Esophagus (tissue), 2 donors: ENCODE data around the gene NAPSA. TPM values are rescaled to one million over a fixed set of nuclear protein-coding genes. Genes with fewer than 3 reads are reported as not detected.

ENCODE experiments used
- H3K27ac ChIP-seq, 2 donors: one replicate each; pipeline ENCODE4 v1.5.1; 2013; ENCODE audit warnings: low read depth in 2 of 2, mild to moderate bottlenecking in 2 of 2, inconsistent platforms in 1 of 2, low read length in 1 of 2, moderate library complexity in 1 of 2
- H3K27me3 ChIP-seq, 2 donors: one replicate each; pipeline ENCODE4 v1.6.1; 2013; ENCODE audit warnings: low read length in 2 of 2, control low read depth in 1 of 2, mild to moderate bottlenecking in 1 of 2; ENCODE audit not compliant: insufficient read depth in 2 of 2, control insufficient read depth in 1 of 2
- H3K36me3 ChIP-seq, 2 donors: one replicate each; pipeline ENCODE4 v1.6.1; 2013; ENCODE audit warnings: low read length in 1 of 2; ENCODE audit not compliant: control insufficient read depth in 2 of 2, insufficient read depth in 2 of 2
- H3K4me1 ChIP-seq, 2 donors: one replicate each; pipeline ENCODE4 v1.6.1; 2013; ENCODE audit warnings: low read length in 1 of 2; ENCODE audit not compliant: control insufficient read depth in 2 of 2, insufficient read depth in 2 of 2
- H3K4me3 ChIP-seq, 2 donors: one replicate each; pipeline ENCODE4 v1.5.1; 2013; ENCODE audit warnings: low read length in 2 of 2, mild to moderate bottlenecking in 2 of 2, low read depth in 1 of 2, moderate library complexity in 1 of 2
- H3K9me3 ChIP-seq, 2 donors: one replicate each; pipeline ENCODE4 v1.6.1; 2013; ENCODE audit warnings: mild to moderate bottlenecking in 2 of 2, low read depth in 1 of 2, low read length in 1 of 2, moderate library complexity in 1 of 2; ENCODE audit not compliant: control insufficient read depth in 2 of 2, insufficient read depth in 1 of 2
- WGBS, 2 donors: extraction: QIAGEN DNeasy Blood & Tissue Kit; methylation state at CpG; one replicate each; pipeline ENCODE4 v1.1.7; 2013; 5-methylcytosine and 5-hydroxymethylcytosine counted together
- polyA plus RNA-seq, 2 donors: library from polyadenylated mRNA; stranded (reverse); fragments of 200-250 nt; gene quantifications; one replicate each; pipeline ENCODE4 v1.2.3, GENCODE V29; 2013
- donor health status: healthy with polysubstance abuse.
- donor health status: Bipolar disorder and iron deficiency.

The NAPSA gene
- polyA plus RNA-seq, 2 donors = 0.28 to 1.5 TPM

DNA sequence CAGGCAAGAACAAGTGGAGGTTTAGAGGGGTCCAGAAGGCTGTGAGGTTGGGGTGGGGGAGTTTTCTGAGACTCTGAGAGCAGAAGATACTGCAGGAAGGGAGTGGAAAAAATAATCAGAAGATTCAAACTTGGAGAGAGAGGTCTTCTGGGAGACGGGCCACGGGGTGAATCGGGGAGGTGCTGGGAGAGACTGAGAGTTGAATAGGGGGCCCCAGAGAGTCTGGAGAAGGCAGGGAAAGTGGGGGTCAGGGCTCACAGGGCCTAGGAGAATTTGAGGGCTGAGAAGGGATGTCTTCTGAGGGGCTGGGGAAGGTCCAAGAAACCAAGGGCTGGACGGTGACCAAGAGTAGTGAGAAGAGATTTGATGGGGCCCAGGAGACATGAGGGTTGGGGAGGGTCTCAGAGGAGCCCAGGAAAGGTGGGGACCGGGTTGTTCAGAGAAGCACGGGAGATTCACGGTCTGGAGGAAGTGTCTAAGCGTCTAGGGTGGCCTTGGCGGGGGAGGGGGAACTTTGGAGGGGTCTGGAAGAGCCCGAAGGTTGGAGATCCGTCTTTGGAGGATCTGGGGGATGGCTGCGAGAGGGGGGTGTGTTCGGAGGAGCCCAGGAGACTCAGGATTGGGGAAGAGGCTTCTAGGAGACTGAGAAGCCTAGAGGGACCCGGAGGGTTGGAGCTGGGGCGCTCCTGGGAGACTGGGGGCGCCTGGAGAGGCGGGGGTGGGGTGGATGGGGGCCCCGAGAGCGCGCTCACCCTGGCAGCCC, 37.8 kb downstream of the NAPSA start:
- Histone ChIP-seq H3K36me3 (no peaks in the 10 kb centered on the region), H3K4me3 (peak overlapping the region in 1 of 2 donors; percentile 47), H3K4me1 (peaks cover 10 to 29% of the 10 kb centered on the region in 2 donors), H3K27me3 (peaks cover 5 to 21% of the 10 kb centered on the region in 2 donors), H3K9me3 (peaks cover 0 to 8% of the 10 kb centered on the region in 2 donors), H3K27ac (no peak overlapping the region)
- 17 to 31% methylated on average over 13 to 20 of the region's 20 CpGs for WGBS, 2 donors

DNA sequence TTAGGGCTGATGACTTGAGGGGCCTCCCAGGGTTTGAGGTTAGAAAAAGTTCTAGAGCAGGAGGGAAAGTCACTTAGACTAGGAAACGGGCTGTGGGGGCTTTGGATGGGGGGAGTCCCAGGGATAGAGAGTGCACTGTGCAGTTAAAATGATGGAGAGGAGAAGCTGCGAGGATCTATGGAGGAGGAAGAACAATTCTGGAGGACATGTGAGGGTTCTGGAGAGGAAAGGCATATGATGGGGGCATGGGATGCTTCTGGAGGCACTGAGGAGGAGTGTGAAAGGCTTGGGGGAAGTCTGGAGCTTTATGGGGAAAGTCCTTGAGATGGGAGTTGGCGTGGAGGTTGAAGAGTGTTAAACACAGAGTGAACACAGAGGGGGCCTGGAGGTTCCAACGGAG, 38.4 kb downstream of the NAPSA start:
- Histone ChIP-seq H3K36me3 (no peaks in the 10 kb centered on the region), H3K4me1 (peaks cover 10 to 29% of the 10 kb centered on the region in 2 donors), H3K27me3 (peaks cover 5 to 19% of the 10 kb centered on the region in 2 donors), H3K9me3 (peaks cover 0 to 8% of the 10 kb centered on the region in 2 donors), H3K27ac (no peak overlapping the region), H3K4me3 (no peak overlapping the region)
- WGBS, 2 donors = 50 to 55% methylated on average over 3 to 4 of the region's 4 CpGs

DNA sequence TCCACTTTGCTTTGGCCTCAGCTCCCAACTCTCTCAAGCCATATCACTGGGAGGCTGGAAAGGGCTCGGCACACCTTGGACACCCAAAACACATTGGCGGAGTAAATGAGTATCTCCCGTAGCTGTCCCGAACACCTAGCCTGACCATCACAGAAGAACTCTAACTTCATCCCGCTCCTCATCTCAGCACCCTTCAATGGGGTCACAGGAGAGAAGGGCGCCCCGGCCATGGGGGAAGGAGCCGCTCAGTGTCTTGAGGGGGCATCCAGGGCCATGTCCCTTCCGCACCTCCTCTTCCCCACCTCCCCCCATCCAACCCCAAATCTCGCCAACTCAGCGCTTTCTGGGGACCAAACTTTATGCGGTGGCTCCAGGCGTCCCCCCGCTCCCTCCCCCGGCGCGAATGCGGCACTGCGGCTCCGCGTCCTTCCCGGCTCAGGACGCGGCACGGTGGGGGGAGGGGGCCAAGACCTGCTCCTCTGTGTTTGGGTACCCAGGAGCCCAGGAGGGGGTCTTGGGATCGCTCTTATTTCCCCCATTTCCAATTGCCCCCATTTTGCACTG, 39.3 kb downstream of the NAPSA start:
- Histone ChIP-seq H3K27ac (no peak overlapping the region), H3K4me1 (peaks cover 10 to 29% of the 10 kb centered on the region in 2 donors), H3K36me3 (no peaks in the 10 kb centered on the region), H3K27me3 (peaks cover 5 to 18% of the 10 kb centered on the region in 2 donors), H3K4me3 (no peak overlapping the region), H3K9me3 (peaks cover 0 to 8% of the 10 kb centered on the region in 2 donors)
- 7 to 8% methylated on average over 26 of the region's 26 CpGs for WGBS, 2 donors

DNA sequence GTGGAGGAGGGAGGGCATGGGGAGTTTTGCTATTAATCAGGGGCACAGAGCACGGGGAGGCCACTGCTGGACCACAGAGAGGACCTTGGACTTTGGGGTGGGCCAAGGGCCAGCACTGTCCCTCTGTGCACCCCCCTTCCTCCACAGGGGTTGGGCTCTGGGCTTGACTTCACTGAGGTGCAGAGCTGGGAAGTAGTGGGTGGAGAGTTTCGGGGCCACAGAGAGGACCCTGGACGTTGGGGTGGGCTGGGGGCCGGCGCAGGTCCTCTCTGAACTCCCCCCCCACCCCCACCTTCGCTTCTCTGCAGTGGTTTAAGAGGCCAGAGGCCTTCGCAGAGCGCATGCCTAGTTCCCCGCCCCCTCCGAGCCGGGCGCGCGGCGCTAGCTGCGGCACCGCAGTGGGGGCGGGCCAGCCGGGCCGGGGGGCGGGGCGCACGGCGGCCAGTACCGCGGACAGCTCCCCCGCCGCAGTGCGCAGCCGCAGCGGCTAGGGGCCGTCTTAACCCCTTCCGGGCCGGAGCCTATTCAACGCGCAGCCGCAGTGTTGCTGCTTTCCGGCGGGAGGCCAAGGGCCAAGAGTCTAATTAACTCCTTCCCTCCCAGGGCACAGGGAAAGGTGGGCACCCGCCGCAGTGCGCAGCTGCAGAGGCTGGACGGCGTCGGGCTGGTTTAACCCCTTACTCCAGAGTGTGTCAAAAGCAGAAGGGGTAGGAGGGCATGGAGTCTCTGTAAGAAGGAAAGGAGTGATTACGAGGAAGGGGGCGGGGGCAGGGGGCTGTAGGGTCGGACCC, 39.9 kb downstream of the NAPSA start:
- H3K4me3 ChIP-seq = no peak overlapping the region
- H3K27ac ChIP-seq = no peak overlapping the region
- H3K36me3 ChIP-seq = no peaks in the 10 kb centered on the region
- peaks cover 5 to 13% of the 10 kb centered on the region in 2 donors for H3K27me3 ChIP-seq
- peaks cover 10 to 29% of the 10 kb centered on the region in 2 donors for H3K4me1 ChIP-seq
- H3K9me3 ChIP-seq = peaks cover 0 to 8% of the 10 kb centered on the region in 2 donors
- 2 to 4% methylated on average over 36 to 48 of the region's 48 CpGs for WGBS, 2 donors

DNA sequence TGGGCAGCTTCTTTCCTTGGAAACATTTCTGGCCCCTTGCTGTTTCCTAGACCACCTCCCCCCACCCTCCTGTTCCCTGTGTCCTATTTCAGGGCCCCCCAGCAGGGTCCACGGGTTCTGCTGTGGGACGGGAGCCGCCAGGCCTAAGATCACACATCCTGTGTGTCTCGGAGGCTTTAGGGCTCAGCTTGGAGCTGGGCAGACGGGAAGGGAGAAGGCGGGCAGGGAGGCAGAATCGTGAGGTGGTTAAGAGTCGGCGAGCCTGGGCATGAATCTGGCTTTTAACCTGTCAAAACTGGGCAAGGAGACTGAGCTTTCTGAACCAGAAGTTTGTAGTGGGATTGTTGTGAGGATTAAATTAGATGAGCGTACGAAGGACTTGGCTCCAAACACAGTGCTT, 41.1 kb downstream of the NAPSA start:
- WGBS, 2 donors = 50 to 58% methylated on average over 11 of the region's 11 CpGs
- Histone ChIP-seq H3K9me3 (no peaks in the 10 kb centered on the region), H3K4me1 (peaks cover 10 to 25% of the 10 kb centered on the region in 2 donors), H3K27ac (no peak overlapping the region), H3K4me3 (no peak overlapping the region), H3K36me3 (no peaks in the 10 kb centered on the region), H3K27me3 (peaks cover 5 to 7% of the 10 kb centered on the region in 2 donors)

DNA sequence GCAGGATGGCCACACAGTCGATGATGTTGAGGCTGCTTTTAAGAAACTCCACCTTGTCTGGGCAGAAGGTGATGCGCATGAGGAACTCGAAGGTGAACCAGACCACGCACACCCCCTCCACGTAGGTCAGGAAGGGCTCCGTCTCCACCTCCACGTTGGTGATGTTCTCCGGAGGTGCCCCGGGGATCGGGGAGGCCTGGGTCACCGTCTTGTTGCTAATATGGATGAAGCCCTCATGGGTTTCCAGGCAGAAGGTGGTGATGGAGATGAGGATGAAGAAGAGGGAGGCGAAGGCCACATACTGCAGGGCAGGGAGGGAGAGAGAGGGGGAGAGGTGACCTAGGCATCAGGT, 41.7 kb downstream of the NAPSA start:
- Histone ChIP-seq H3K4me3 (no peak overlapping the region), H3K9me3 (no peaks in the 10 kb centered on the region), H3K27ac (no peak overlapping the region), H3K36me3 (no peaks in the 10 kb centered on the region), H3K4me1 (peaks cover 10 to 25% of the 10 kb centered on the region in 2 donors), H3K27me3 (peaks cover 5 to 7% of the 10 kb centered on the region in 2 donors)
- 90 to 91% methylated on average over 12 of the region's 12 CpGs for WGBS, 2 donors

DNA sequence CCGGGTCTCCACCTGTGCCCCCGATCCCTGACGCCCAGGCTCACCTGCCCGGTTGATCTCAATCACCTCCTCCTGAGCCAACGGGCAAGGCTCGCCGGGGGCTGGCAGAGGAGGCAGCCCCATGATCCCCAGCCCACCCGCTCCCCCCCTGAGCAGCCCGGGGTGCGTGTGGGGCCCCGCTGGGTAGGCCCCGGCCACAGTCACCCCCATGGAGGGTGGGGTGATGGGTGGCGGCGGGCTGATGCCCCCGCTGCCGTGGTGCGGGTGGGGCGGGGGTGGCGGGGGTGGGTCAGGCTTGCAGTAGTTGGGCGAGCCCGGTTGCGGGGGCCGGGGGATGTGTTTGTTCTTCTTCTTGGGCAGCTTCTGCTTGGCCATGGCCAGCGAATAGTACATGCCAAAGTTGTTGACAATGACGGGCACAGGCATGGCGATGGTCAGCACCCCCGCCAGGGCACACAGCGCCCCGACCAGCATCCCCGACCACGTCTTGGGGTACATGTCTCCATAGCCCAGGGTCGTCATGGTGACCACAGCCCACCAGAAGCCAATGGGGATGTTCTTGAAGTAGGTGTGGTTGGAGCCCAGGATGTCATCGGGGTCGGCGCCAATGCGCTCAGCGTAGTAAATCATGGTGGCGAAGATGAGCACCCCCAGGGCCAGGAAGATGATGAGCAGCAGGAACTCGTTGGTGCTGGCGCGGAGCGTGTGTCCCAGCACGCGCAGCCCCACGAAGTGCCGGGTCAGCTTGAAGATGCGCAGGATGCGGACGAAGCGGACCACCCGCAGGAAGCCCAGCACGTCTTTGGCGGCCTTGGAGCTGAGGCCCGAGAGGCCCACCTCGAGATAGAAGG, 42.3 kb downstream of the NAPSA start:
- WGBS, 2 donors = 93 to 94% methylated on average over 55 of the region's 55 CpGs
- Histone ChIP-seq H3K36me3 (no peaks in the 10 kb centered on the region), H3K27ac (no peak overlapping the region), H3K27me3 (peaks cover 5 to 6% of the 10 kb centered on the region in 2 donors), H3K4me3 (no peak overlapping the region), H3K4me1 (peaks cover 10 to 21% of the 10 kb centered on the region in 2 donors), H3K9me3 (no peaks in the 10 kb centered on the region)

DNA sequence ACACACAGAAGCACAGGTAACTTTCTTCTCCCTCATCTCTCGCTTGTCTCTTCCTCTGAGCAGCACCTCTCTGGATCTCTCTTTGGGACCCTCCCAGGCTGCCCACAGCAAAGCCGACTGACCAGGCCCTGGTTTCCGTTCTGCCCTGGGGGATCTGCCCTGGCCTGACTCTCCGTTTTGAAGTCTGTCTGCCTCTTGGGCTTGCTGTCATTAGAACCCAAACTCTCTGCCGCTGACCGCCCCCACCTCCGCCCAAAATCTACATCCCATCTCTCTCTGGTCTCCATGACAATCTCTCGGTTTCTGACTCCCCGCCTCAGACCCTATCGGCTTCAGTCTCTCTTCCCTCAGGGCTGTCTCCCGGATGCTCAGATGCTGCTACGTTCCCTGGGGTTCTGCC, 43.2 kb downstream of the NAPSA start:
- 81 to 82% methylated on average over 12 of the region's 12 CpGs for WGBS, 2 donors
- peaks cover 10 to 21% of the 10 kb centered on the region in 2 donors for H3K4me1 ChIP-seq
- no peak overlapping the region for H3K27ac ChIP-seq
- H3K4me3 ChIP-seq = no peak overlapping the region
- peaks cover 0 to 2% of the 10 kb centered on the region in 2 donors for H3K27me3 ChIP-seq
- H3K36me3 ChIP-seq = no peaks in the 10 kb centered on the region
- peaks cover 0 to 2% of the 10 kb centered on the region in 2 donors for H3K9me3 ChIP-seq

DNA sequence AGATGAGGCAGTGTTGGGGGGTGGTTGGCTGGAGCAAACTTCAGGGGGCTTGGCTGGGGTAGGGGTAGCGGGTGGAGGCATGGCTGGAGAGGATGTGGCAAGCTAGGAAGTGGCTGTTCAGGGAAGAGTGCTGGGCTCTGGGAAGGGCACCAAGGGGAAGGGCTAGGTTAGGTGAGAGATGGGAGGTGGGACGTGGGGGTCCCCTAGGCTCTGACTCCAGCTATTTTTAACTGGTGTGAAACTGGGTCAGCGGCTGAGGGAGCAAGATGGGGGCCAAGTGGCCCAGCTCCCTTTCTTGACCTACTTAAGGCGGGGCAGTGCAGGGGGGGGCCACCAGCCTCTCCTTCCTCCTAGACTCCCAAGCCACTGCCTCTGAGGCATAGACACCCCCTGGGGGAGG, 43.6 kb downstream of the NAPSA start:
- Histone ChIP-seq H3K27ac (no peak overlapping the region), H3K4me1 (peaks cover 10 to 21% of the 10 kb centered on the region in 2 donors), H3K27me3 (no peaks in the 10 kb centered on the region), H3K9me3 (peaks cover 0 to 2% of the 10 kb centered on the region in 2 donors), H3K4me3 (no peak overlapping the region), H3K36me3 (no peaks in the 10 kb centered on the region)
- 81 to 92% methylated on average over 4 of the region's 4 CpGs for WGBS, 2 donors
